NCI-H2081 treated with DMSO at 0.1 percent for 48 hours (cell line): ENCODE data around the gene CYP11A1.

Experiments used
- DNase-seq: peaks from one replicate; lab custom pipeline; 2025; lab: John Stamatoyannopoulos, UW

Gene CYP11A1

GRCh38 chr15:74388363-74388951, 21.0 kb upstream of the CYP11A1 start:
- no peak for DNase-seq

DNA sequence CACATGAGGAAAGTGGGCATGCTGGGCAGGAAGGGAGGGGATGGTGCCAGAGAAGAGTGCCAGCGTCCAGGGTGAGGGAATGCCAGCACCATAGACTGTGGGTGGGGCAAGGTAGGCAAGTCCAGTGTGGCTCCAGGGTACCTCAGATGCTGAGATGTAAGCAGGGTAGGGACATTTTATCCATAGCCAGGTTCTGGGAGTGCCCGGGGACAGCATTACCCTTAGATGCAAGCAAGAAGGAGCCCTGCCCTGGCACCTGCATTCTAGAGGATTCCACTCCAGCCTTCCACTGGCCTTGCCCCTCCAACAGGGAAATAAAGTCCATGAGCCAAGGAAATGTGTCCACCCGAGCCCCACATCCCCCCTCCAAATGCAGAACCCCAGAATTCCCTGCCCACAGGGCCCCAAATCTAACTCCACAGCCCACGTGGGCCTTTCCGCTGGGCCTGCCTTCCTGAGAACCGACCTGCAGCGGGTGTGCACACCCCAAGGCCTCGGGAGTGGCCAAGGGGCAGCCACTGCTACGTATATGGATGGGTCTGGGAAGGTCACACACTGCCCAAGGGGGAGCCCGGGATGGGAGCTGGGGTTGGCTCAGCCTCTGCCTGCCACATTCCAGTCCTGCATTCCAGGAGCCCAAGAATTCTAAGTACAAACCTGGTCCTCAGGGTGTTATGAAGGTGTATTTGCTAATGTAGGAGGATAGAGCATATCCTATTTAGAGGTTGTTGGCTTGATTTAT, 20.3 kb upstream of the CYP11A1 start:
- no peak for DNase-seq

GRCh38 chr15:74387141-74387541, 19.7 kb upstream of the CYP11A1 start:
- DNase-seq: no peak

GRCh38 chr15:74386496-74387140, 19.2 kb upstream of the CYP11A1 start:
- DNase-seq: no peak

DNA sequence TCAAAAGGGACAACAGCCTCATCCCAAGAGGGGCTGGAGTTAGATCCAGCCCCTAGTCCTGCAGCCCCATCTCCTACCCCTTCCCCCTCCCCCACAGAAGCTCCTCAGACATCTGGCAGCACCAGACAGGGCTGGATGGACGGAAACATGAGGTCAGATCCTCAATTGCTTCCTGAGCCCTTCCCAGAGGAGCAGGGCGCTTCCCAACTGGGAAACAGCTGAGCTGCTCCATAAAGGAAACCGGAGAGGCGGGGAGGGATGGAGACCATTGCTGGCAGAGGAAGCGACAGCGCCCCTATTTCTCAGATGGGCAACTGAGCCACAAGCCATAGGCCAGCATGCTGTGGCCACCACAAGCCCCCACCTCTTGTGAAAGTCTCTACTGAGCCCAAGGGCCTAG, 18.3 kb upstream of the CYP11A1 start:
- no peak for DNase-seq

GRCh38 chr15:74384881-74385643, 17.6 kb upstream of the CYP11A1 start:
- no peak for DNase-seq

- DNase-seq: no peak
Measured at GRCh38 chr15:74384566-74384880, 17.1 kb upstream of the CYP11A1 start.

GRCh38 chr15:74383695-74384565, 16.5 kb upstream of the CYP11A1 start:
- no peak for DNase-seq

DNA sequence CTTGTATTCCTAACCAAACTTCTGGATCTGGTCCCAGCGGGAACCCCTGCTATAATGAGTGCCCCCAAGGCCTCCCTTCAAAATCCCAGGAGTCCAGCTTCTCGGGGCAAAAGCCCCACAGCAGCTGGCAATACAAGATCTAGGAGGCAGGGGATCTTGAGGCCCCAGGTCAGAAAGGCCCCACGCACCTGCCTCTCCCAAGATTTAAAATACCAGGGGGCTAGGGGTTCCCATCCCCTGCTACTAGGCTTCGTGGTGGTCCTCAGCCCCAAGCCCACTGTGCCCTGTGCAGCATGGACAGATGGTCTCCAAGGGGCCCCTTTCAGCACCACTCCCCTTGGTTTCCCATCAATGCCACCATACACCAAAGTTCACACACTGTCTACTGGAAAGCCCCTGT, 15.8 kb upstream of the CYP11A1 start:
- DNase-seq: no peak

DNA sequence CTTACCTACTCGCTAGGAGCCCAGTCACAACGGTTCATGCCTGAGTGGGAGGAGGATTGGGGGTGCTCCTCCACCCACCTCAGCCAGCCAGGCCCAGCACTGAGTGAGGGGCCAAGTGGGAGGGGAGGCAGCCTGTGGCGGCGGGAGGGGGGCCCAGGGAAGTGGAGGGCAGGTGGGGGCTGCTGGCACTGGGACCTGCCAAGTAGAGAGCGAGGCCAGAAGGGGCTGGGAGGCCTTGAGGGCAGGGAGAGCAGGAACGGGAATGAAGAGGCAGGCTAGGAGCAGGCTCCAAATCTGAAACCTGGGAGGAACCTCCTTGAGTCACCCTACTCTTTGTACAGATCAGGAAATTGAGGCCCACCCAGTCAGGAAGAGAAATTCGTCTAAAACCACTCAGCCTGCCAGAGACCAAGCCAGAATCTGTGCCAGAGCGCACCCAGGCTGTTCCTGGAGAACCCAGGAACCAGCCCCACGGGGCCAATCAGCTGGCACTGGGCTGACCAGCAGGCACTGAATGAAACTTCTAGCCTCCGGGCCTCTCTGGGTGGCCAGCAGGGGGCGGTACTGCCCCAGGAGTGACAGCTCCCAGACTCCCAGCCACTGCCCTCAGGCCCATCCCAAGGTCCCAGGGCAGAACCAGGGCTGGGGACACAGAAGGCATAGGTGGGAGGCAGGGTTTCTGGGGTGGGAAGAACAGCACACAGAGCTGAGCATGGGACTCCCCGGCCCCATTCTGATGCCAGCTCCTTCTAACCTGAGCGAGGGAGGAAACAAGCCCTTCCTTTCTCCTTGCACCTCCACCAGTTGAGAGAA, 14.8 kb upstream of the CYP11A1 start:
- no peak for DNase-seq

DNA sequence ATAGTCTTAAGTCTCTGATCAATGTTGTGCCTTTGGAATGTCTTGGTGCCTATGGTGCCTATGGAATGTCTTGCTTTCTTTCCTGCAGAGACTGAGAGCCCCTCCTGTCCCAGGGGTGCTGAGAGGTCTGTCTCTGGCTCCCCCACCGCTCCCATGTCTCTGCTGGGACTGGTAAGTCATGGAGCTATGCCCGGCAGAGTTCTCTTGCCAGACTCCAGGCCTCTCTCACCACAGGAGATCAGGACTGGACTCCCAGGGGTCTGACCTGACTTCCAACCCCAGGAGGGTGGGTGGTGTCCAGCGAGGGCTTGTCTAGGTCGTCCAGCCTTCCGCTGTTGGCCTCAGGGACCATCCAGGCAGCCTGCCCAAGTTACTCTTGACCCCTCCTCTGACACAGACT, 14.0 kb upstream of the CYP11A1 start:
- no peak for DNase-seq

- no peak for DNase-seq
Measured at GRCh38 chr15:74381190-74381453, 13.7 kb upstream of the CYP11A1 start.

GRCh38 chr15:74380361-74381189, 13.1 kb upstream of the CYP11A1 start:
- no peak for DNase-seq

DNA sequence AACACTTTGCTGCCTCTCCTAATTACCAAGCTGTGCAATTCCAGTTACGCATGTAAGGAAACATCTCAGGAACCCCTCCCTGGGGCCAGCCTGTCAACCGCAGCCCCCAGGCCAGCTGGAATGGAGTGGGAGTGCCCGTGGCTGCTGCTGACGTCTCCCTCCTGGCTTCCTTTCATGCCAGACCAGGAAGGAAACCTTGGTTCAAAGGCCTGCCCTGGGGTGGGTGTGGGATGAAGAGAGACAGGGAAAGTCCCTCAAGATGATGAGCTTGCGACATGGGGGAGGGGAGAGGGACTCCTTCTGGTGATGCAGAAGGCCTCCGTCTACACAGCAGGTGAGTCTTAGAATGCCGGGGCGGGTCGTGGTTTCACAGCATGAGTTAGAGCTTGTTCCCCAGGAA, 11.4 kb upstream of the CYP11A1 start:
- no peak for DNase-seq

- no peak for DNase-seq
Measured at GRCh38 chr15:74377831-74378766, 10.7 kb upstream of the CYP11A1 start.

DNA sequence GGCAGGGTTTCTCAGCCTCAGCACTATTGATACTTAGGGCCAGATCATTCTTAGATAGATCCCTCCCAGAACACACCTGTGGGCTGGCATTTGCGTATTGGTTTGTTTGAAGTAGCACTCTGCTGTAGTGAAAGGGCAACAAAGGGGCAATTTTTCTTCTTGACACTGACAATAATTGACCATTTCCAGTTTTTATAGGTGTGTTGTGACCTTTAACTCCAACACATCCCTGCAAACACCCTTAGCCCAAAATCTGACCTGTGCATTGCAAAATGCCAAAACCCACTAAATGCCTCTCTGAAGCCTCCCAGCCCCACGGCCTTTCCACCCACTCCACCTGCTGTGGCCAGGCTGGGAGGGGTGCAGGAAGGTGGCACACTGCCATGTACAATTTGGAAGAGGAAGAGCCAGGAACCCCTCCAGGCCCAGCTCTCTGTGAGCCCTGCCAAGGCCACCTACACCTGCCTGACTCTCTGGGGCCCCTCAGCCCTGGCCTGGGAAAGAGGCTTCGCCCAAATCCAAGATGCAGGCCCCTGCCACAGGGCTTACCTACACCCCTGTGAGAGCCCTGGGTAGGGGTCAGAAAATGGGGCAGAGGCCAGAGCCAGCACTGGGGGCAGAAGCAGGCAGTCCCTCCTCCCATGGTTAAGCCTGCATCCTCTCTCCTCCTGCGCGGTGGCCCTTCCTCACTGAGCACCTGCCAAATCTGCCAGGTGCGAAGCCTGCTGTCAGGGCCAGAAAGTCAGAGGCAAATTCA, 9.6 kb upstream of the CYP11A1 start:
- peak; percentile 23 for DNase-seq

- no peak for DNase-seq
Measured at GRCh38 chr15:74376226-74376625, 8.8 kb upstream of the CYP11A1 start.

- peak; percentile 29 for DNase-seq
Measured at GRCh38 chr15:74375303-74375693, 7.9 kb upstream of the CYP11A1 start.
